Kidney (tissue), 14 donors: Measurements from ENCODE around the gene CACNA1S. TPM values are rescaled to one million over a fixed set of nuclear protein-coding genes. Genes with fewer than 3 reads are reported as not detected.

Source experiments
- DNase-seq, 5 donors: peaks; one replicate each; pipeline ENCODE4 v3.0.0-alpha.2; 2013 to 2020
- FAIRE-seq: peaks from 2 replicates; lab custom pipeline; 2012; peaks lifted over from hg19 to GRCh38; lab: Jason Lieb, UNC
- H3K27ac ChIP-seq, 2 donors: one replicate each; pipeline ENCODE4 v1.7.0; 2013; ENCODE audit warnings: low read depth in 2 of 2, low read length in 2 of 2, inconsistent platforms in 1 of 2
- H3K27me3 ChIP-seq: one replicate; pipeline ENCODE4 v1.7.1; 2013; ENCODE audit warnings: low read length, inconsistent platforms; ENCODE audit not compliant: control insufficient read depth, insufficient read depth
- H3K36me3 ChIP-seq, 3 donors: one replicate each; pipeline versions ENCODE4 v1.7.0 to v1.7.1; 2013; ENCODE audit warnings: low read length in 3 of 3, control low read depth in 1 of 3, inconsistent platforms in 1 of 3; ENCODE audit not compliant: insufficient read depth in 3 of 3, control insufficient read depth in 2 of 3
- H3K4me1 ChIP-seq, 3 donors: one replicate each; pipeline versions ENCODE4 v1.7.0 to v1.7.1; 2013; ENCODE audit warnings: low read length in 3 of 3, inconsistent platforms in 1 of 3, low read depth in 1 of 3; ENCODE audit not compliant: control insufficient read depth in 2 of 3, insufficient read depth in 2 of 3
- H3K4me3 ChIP-seq, 3 donors: one replicate each; pipeline versions ENCODE4 v1.7.0 to v1.8.1; 2013; ENCODE audit warnings: low read length in 3 of 3, control low read depth in 1 of 3, inconsistent platforms in 1 of 3
- H3K9ac ChIP-seq, 3 donors: one replicate each; pipeline versions ENCODE4 v1.7.0 to v1.7.1; 2013; ENCODE audit warnings: low read length in 3 of 3, control low read depth in 1 of 3, inconsistent platforms in 1 of 3
- H3K9me3 ChIP-seq, 3 donors: one replicate each; pipeline versions ENCODE4 v1.7.0 to v1.7.1; 2013; ENCODE audit warnings: low read length in 3 of 3, control low read depth in 1 of 3, inconsistent platforms in 1 of 3; ENCODE audit not compliant: control insufficient read depth in 2 of 3, insufficient read depth in 1 of 3
- intact Hi-C: fragments of 100-400 bp; cut with DNase I; formaldehyde crosslinking; loops from one replicate; pipeline ENCODE4 v1.11.1; 2022
- polyA plus RNA-seq: library from polyadenylated mRNA; stranded (reverse); fragments of 350-450 nt; fragmentation: Illumina TruSeq; extraction: RNeasy Lipid Tissue Mini Kit (QIAGEN cat#74804); gene quantifications from one replicate; pipeline ENCODE4 v1.2.3, GENCODE V29; 2014; ENCODE audit warnings: low read depth, low replicate concordance; ENCODE audit not compliant: insufficient read depth
- total RNA-seq: library from RNA; stranded (reverse); fragmentation: NEBNext Ultra II Directional; extraction: Animal tissue kit (Norgen Biotek cat#: 25700); gene quantifications from one replicate; pipeline ENCODE4 v1.2.1, GENCODE V29; 2021
- TF ChIP-seq, protein P1 (sequence below): IDR thresholded peaks from 3 replicates; pipeline ENCODE4 v1.5.1; 2012; ENCODE audit warnings: mild to moderate bottlenecking, moderate library complexity, borderline replicate concordance; ENCODE audit not compliant: insufficient read depth; ENCODE audit errors: extremely low read depth
- donor health status: control.
- donor health status: control.
- donor health status: control.
- donor health status: control.
- donor health status: control.
- donor health status: DM: yes; HTN: yes; CAD: no.
- donor health status: Normal renal cell carcinoma (clear cell type).

CACNA1S gene
- total and polyA plus RNA-seq, 2 donors from 2014 or later, result 0.41 TPM; not detected in 1

DNA sequence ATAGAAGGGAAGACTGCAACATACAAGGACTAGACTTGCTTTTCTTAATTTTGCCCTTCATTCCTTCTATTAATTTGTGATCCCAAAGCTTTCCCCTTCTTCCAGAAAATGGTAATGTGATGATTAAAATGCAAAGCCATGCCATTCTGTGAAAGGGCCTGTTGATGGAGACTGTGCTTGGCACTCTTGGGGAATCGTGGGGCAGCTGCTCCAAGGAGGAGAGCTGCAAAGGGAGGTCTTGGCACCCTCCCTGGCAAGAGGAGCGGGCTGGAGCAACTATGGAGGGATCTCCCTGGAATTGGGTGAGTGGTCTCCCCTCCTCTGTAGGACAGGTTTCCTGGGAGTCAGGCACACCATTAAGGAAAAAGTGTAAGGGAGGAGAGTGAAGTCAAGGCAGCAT lies 16.6 kb downstream of the CACNA1S start:
- TF ChIP-seq, protein P1, sequence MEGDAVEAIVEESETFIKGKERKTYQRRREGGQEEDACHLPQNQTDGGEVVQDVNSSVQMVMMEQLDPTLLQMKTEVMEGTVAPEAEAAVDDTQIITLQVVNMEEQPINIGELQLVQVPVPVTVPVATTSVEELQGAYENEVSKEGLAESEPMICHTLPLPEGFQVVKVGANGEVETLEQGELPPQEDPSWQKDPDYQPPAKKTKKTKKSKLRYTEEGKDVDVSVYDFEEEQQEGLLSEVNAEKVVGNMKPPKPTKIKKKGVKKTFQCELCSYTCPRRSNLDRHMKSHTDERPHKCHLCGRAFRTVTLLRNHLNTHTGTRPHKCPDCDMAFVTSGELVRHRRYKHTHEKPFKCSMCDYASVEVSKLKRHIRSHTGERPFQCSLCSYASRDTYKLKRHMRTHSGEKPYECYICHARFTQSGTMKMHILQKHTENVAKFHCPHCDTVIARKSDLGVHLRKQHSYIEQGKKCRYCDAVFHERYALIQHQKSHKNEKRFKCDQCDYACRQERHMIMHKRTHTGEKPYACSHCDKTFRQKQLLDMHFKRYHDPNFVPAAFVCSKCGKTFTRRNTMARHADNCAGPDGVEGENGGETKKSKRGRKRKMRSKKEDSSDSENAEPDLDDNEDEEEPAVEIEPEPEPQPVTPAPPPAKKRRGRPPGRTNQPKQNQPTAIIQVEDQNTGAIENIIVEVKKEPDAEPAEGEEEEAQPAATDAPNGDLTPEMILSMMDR, result no peak
- H3K4me1 ChIP-seq, result no peaks in the 10 kb centered on the region
- H3K4me3 ChIP-seq, result no peak overlapping the region
- no peaks in the 10 kb centered on the region for H3K36me3 ChIP-seq
- intact Hi-C loops, result no loop called here
- FAIRE-seq, result no peak
- H3K9ac ChIP-seq, result no peak overlapping the region
- no peak for DNase-seq
- no peaks in the 10 kb centered on the region for H3K9me3 ChIP-seq
- H3K27me3 ChIP-seq, result no peaks in the 10 kb centered on the region
- H3K27ac ChIP-seq, result no peak overlapping the region

GRCh38 chr1:201094832-201095231 lies 17.4 kb downstream of the CACNA1S start:
- TF ChIP-seq, protein P1, result no peak
- Histone ChIP-seq H3K4me1 (no peaks in the 10 kb centered on the region), H3K9ac (no peak overlapping the region), H3K27me3 (no peaks in the 10 kb centered on the region), H3K9me3 (no peaks in the 10 kb centered on the region), H3K27ac (no peak overlapping the region), H3K4me3 (no peak overlapping the region), H3K36me3 (no peaks in the 10 kb centered on the region)
- intact Hi-C loops, result no loop called here
- FAIRE-seq (no peak), DNase-seq (no peak)

- TF ChIP-seq, protein P1, result no peak
- H3K9ac ChIP-seq, result no peak overlapping the region
- no peak for FAIRE-seq
Measured at GRCh38 chr1:201093962-201094361, 18.3 kb downstream of the CACNA1S start.

DNA sequence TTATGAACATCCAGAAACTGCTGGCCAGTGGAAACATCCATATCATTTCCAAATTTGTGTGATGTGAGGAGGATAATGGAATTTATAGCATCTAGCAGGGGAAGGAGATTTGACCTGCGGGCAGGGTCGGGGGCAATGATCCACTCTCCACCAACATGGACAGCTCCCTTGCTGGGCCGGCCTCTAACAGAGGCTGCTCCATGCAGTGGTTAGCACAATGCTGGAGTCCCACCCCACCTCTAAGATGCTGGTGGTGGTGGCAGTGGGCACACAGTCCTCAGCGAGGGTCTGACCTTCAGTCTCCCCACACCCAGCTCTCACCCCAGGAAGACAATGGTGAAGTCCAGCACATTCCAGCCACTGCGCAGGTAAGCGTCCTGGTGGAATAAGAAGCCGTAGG lies 18.7 kb downstream of the CACNA1S start:
- Histone ChIP-seq H3K27ac (no peak overlapping the region), H3K4me1 (no peaks in the 10 kb centered on the region), H3K9ac (no peak overlapping the region), H3K4me3 (no peak overlapping the region), H3K9me3 (no peaks in the 10 kb centered on the region), H3K27me3 (no peaks in the 10 kb centered on the region), H3K36me3 (no peaks in the 10 kb centered on the region)
- DNase-seq (no peak), FAIRE-seq (no peak)
- intact Hi-C loops, result no loop called here
- TF ChIP-seq, protein P1, result no peak

More at GRCh38 chr1:201093962-201094361, 18.3 kb downstream of the CACNA1S start:
- H3K27ac ChIP-seq, result no peak overlapping the region
- no peak for DNase-seq
- H3K36me3 ChIP-seq, result no peaks in the 10 kb centered on the region
- no peaks in the 10 kb centered on the region for H3K4me1 ChIP-seq
- intact Hi-C loops, result no loop called here
- no peaks in the 10 kb centered on the region for H3K9me3 ChIP-seq
- no peaks in the 10 kb centered on the region for H3K27me3 ChIP-seq
- H3K4me3 ChIP-seq, result no peak overlapping the region
